T follicular helper cell (primary cell): Measurements from ENCODE around the gene ZNF423.

Experiments used
- DNase-seq: peaks from one replicate; pipeline ENCODE4 v3.0.0-alpha.2; 2020; ENCODE audit warnings: low read depth

The ZNF423 gene

DNA sequence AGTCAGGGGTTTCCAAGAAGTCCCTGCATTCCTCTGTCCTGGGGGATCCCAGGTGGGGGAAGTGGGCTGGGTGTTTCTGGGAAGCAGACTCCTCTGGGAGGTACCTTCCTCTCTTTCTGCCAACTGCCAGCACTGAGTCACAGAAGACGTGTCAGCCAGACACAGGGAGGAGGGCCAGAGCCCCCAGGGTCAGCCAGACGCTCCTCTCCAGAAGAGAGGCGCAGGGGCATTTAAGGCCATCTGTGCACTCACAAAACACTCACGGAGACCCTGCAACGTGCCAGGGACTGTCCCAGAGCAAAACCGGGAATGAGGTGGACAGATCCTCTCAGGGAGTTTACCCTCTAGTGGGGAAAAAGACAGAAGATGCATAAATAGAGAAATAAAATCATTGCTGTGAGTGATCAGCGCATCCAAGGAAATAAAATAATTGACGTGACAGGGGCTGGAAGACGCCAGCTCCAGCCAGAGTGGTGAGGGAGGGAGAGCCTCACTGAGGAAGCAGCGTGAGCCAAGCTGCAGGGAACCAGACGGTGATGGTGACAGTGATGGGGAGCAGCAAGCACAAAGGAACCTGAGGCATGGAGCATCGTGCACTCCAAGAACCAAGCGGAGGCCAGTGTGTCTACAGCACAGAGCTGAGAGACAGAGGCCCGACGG lies 105.4 kb downstream of the ZNF423 start:
- no peak for DNase-seq

DNA sequence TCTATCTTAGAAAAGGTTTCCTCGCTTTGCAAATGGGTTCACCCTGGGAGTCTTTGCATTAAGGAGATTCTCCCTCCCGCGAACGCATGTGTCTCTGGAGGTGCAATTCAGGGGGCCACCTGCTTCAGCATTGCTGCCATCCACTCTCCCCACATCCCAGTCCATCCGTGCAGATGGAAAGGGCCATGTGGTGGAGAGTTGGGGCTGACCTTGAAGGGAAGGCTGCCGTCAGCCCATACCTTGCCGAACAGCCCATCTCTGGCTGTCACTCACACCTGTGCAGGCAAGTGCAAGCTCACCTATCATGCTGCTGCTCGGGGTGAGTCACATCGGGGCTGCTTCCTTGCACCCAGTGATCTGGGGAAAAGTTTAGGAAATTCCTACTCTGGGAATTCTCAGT lies 106.1 kb downstream of the ZNF423 start:
- DNase-seq = no peak

DNA sequence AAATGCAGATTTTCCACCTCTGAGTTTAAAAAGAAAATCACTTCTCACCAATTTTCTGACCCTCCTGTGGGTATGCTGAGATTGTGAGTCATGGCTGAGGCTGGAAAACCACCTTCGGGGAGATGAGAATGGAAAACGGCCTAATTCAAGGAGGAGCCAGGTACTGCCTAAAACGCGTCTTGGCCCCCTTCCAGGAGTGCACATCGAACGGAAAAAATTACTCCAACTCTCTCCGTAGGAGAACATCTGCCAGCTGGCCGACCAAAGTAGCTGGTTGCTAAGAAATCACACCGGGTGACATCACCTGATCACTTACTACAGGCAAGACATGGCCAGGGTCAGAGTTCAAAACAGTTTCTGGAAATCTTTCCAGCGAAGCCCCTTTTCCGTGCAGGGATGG lies 107.6 kb downstream of the ZNF423 start:
- DNase-seq = no peak

DNA sequence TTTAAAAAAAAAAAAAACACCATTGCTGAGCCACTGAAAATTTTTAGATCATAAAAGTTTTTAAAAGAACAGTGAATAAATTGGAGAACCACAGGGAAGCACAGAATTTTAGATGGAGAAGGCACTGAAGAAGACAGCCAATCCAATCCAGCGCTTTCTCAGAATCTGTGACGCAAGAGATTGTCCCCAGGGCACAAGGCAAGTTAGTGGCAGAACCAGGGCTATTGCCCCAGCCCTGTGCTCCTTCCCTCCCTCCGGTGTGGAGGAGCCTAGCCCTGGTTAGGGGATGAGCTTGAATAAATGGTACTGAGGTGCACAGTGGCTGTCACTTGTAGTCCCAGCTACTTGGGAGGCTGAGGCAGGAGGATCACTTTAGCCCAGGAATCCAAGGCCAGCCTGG lies 108.3 kb downstream of the ZNF423 start:
- no peak for DNase-seq

DNA sequence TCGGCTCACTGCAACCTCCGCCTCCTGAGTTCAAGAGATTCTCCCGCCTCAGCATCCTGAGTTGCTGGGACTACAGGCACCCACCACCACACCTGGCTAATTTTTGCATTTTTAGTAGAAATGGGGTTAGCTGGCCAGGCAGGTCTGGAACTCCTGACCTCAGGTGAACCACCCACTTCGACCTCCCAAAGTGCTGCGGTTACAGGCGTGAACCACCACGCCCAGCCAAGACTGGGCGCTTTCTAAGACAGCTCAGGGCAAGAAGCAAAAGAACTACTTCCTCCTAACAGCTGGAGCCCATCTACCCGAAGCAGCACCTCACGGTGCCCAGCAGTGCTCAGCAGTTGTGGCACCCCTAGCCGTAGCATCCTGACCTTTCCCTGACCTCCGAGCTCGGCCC lies 109.4 kb downstream of the ZNF423 start:
- no peak for DNase-seq

DNA sequence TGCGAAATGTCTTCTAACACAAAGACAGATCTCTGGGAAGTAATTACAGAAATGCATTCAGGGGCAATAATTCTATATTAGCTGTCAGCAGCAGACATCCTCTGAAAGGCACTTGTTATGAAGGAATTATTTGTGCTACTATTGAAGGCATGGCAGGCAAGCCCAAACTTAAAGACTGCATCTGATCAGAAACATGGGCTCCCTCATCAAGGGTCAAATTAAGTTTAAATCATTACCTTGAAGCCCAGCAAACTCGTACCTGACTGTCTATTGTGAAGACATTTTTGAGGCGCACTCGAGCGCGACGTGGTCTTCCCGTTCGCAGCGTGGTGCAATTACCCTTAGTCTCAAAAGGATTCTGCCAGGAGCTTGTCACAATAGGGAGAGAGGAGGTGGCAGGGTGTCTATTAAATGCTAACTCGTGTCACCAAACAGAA lies 110.6 kb downstream of the ZNF423 start:
- DNase-seq = no peak

DNA sequence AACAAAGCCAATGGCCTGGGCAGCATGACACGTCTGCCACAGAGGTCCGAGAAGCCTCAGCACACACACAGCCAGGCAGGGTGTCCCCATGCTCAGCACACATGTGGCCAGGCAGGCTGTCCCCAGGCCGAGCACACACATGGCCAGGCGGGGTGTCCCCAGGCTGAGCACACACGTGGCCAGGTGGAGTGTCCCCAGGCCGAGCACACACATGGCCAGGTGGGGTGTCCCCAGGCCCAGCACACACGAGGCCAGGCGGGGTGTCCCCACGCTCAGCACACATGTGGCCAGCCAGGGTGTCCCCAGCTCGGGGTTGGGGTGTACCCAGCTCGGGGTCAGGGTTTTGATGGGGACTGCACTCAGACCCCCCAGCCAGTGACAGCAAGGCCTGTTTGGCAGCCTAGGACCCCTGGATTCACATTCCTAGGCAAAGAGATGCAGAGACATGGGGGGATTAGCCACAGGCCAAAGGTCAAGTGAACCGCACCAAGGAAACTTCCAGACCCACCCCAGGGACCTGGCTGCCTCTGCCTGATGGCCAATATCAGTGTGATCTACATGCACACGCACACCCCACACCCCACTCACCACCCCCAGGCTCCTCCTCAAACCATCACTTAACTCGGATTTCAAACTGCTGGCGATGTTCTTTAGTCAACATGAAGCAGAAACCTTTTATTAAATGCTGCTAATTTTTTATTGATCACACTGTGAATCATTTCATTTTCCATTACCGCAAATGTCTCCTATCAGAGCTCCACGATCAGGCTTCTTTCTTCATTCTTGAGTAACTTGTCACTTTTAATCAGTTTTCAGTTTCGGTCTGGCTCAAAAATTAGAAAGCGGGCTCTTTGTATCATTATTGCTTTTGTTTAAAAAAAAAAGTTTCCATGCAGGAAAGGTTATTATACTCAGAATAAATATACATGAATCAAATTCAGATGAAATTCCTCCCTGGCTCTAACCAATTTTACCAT lies 111.4 kb downstream of the ZNF423 start:
- no peak for DNase-seq

DNA sequence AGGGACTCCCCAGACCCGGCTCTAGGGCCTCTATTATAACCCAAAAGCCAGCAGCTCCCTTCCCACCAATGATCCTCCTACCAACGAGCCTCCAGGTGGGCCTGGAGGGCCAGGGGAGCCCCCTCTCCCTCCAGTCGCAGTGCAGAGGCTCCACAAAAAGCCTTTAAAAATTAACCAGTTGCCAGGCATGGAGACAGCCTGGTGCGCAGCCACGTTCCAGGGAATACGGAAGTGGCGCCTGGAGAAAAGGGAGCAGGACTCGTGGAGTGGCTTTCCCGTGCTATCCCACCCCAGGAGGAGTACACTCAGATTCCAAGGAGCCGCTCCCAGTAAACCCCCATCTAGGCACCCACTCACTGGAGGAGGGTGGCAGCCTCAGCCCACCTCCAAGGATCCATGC lies 112.3 kb downstream of the ZNF423 start:
- DNase-seq = no peak

DNA sequence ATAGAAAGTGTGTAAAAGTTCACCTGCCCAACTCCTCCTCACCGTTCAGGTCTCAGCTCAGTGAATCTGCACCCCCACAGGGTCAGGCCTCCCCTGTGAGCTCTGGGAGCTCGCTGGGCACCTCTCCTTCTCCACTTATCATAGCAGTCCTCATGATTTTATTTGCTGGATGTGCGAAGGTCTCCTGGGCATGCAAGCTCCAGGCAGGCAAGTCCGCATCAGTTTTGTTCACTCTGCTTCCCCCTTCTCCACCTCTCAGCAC lies 112.8 kb downstream of the ZNF423 start:
- no peak for DNase-seq

DNA sequence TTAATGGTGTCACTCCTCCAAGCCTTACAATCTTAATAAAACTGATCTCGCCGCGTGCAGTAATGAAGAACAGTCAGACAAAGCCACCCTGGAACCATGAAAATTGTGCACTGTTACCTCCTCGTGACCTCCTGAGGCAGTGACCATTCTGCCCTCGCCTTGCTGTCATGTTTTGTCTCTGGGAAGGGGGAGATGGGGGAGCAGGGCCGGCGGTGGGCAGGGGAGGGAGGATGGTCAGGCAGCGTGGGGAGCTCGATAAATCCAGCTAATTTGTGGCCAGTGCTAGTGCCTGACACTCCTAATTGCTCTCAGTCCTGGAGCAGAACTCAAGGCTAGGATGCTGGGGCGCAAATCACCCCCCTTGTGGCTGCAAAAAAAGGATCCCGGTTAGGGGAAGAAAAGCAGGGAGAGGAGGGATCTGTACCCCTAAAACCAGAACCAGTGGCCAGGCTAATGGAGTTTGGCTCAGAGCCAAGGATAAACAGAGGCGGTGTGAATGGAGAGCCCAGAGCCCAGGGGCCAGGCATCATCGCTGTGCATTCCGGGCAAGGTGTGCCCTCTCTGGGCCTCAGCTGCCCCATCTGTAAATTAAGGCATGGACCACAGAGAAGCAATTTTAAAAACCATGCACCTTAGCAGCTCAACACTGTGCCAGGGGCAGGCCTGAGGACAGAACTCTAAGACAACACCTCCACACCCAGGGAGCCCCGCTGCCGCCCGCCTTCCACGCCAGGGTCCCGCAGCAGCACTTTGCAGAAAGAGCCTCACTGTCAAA lies 113.3 kb downstream of the ZNF423 start:
- DNase-seq = no peak

DNA sequence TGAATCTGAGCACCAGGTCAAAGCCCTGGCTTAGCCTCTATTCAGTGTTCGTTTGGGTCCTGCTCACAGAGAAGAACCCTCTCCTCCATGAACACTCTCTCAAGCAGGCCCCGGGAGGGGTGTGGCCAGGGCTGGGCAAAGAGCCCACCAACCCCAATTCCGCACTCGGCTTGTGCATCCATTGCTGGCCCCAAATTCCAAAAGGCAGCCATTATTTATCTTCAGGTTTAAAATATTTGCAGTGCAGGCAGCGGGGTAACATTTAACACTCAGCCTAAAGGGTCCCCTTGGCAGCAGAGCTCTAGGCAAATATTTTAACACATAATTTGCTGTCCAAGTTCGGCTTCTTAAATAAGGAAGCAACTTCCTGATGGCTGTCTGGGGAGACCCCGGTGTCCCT lies 115.7 kb downstream of the ZNF423 start:
- DNase-seq = no peak

DNA sequence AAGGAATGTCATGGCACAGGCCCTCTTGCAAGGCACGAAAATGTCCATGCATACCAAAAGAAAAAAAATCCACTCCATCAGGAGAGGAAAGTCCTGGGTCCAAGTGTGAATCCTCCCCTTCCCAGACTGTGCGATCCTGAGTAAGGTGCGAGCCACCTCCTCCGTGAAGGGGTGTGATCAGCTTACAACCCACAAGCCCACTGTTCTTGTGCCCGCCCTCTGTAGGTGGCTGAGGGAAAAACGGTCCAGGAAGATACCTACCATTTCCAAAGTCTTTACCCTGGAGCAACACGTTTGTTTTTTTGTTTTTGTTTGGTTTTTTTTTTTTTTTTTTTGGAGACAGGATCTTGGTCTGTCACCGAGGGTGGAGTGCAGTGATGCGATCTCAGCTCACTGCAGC lies 116.5 kb downstream of the ZNF423 start:
- no peak for DNase-seq

DNA sequence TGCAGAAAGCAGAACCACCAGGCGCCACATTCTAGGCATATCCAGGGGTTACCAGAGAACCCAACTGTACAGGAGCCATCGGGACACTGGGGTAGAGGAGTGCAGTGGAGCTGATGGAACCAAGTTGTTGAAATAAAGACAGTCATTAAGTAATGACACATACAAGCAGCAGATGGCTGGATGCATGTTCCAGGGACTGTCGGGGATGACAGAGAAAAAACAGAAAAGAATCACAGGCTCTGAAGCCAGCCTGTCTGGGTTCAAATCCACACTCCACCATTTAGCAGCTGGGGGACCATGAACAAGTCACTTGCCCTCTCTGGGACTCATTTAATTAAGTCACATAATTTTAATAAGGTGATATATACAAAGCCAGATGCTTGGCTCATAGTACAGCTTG lies 117.1 kb downstream of the ZNF423 start:
- no peak for DNase-seq

DNA sequence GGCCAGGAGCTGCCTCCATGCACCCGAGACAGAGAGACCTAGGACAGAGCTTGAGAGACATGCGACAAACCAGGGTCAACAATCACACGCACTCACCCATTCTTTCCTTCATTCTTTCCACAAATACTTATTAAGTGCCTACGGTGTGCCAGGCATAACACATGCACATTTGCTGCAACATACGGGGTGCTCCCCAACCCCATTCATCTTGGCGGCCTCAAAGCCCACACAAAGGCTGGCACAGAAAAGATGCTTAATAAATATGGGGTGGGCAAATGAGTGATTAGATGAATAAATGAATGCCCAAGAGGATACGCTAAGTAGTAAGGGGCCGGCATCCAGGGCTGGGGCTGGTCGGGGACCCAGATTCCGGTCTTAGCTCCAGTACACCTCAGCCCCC lies 117.9 kb downstream of the ZNF423 start:
- DNase-seq = no peak

DNA sequence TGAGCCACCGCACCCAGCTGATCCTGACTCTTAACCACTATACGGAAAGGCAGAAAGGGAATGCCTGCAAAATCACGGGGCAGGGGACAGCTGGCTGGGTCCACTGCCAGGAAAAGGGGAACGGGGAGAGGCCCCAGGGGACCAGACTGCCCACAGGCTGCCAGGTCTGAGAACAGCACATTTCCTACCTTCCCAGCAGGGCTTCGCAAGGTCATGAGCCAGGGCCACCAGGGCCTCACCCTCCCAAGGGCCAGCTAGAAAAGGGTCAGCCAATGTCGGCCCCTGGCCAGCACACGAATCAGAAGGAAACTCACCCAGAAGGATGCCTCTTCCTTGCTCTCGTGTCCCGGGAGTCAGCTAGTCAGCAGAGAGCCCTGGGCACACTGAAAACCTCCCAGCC lies 118.4 kb downstream of the ZNF423 start:
- no peak for DNase-seq

DNA sequence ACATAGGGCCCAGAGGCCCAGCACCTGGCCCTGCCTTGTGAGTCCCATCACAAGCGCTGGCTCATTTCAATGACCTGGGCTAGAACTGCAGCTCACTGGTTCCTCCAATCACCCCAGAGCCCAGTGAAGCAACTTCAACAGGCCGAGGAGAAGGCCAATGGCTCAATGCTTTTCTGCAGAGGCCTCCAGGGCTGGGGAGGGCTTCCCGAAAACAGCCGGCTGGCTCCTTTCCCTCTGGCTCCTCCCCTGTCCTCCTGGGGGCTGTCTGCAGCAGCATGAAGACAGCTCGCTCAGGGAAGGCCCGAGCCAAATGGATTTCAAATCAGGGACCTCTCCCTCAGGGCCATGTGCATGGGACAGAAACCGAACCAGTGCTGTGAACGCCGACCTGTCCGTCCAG lies 121.6 kb downstream of the ZNF423 start:
- no peak for DNase-seq

DNA sequence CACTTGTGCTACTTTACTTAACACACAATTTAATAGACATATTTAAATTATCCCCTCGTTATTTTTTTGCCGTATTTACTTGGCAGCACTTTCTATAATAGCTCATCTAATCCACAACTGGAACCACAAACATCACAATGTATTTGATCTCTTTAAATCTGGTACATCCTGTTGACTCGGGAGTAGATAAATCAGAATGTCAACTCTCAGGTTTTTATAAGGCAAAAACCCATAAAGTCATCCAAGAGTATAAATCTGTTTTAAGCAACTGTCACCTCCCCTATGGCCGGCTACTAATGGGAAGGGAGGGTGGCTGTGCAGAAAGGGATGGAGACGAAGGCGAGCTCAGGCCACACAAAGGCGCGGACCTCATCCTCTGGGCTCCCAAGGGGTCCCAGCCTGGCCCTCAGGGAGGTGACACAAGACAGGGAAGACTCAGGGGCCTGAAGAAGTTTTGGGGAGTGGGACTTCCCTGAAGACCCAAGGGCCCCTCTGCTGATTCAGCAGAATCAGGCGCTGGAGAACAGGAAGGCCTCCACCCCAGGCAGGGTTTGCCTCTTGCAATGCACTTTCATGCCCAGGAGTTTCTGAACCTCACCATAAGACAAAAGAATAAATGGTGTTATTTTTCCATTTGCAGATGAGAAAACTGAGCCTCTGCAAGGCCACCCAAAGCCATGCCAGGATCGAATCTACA lies 122.5 kb downstream of the ZNF423 start:
- no peak for DNase-seq

DNA sequence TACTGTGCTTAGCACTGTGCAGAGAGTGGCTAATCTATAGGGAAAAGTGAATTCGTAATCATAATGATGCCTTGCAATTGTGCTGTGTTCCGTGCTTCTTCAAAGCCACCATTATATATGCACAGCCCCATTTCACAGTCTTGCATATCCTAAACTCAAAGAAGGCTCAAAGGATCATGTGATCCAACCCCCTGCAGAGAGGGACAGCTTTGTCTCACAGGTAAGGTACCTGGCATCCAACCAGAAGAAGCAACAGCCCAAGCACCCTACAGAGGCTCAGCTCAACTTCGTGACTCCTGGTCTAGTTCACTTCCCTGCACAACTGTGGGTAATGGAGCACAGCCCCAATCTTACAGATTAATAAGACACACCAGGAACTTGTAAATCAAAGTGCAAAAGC lies 124.0 kb downstream of the ZNF423 start:
- DNase-seq = no peak

DNA sequence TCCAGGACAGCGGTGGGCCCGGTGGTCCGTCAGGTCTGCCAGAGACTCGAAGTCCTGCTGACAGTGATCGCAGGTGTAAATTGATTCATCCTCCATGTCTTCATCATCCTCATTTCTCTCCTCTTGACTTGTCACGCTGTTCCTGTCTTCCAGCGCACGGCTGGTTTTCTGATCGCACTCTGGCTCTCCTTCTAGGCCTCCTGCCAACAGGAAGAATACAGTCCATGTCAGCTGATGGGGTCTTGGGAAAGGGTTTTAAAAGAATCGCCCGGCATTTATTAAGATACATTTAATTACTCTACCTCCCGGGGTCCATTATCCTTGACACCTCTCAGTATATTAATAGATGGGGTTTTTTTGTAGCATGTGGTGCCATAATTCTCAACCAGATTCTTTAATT lies 125.1 kb downstream of the ZNF423 start:
- no peak for DNase-seq

DNA sequence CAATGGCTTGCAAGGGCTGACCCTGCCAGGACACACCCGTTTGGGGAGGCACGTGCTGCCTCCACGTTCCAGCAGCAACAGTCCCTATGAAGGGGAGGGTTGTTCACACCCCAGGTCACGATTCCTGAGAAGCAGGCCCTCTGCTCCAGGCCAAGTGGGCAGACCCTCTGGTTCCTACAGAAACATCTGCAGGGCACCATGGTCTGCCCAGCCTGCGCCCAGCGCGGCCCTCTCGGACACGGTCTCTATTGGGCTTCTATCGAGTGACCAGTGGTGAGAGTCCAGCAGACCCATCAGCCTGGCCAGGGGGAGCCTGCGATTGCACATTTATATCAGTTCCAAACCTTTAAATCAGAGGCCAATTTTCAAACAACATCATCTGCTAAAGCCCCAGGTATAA lies 128.3 kb downstream of the ZNF423 start:
- no peak for DNase-seq

DNA sequence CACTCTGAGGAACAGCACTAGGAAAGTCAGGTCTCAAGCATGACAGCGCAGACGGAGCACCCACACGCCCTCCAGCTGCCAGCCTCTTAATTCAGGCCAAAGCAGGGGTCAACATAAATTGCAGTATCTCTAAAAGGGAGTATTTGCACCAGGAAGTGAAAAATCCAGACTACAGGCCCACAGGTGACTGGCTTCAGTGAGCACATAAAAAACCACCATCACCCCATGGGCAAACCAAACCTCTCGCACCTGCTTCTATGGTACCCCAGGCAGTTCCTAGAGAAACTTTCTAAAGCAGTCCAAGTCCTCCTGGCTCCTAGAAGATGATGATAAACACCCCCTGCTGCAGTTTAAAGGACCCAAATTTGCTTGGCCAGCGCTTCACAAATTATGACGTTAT lies 129.8 kb downstream of the ZNF423 start:
- no peak for DNase-seq

DNA sequence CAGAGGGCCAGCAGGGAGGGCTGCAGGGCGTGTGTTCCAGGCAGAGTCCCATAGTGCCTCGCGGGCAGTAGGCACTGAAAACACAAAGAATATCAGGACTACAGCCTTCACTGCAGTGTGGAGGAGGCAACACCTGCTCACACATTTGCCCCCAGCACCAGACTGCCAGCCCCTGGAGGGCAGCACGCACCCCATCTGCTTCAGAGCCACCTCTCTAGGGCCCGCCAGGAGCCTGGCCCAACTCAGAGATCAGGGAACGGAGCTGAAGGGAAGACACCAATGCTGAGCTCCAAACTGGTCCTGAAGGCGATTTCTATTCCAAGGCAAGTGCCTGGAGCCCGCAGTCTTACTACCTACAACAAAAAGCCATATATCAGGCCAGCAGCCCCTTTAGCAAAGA lies 130.3 kb downstream of the ZNF423 start:
- DNase-seq = no peak
